ENCODE results near the gene ARID1A.

Gene ARID1A

GRCh38 chr1:26768755-26769154, 72.9 kb downstream of the ARID1A start:
- no peak for DNase-seq

- DNase-seq, result no peak
These were observed 75.4 kb downstream of the ARID1A start for GRCh38 chr1:26771285-26771642.

GRCh38 chr1:26771643-26772321, 76.0 kb downstream of the ARID1A start:
- no peak for DNase-seq

- no peak for DNase-seq
These were observed 76.9 kb downstream of the ARID1A start for GRCh38 chr1:26772687-26773086.

GRCh38 chr1:26774462-26774861, 78.6 kb downstream of the ARID1A start:
- no peak for DNase-seq

GRCh38 chr1:26775666-26776065, 79.9 kb downstream of the ARID1A start:
- DNase-seq, result no peak

- DNase-seq, result no peak
These were observed 83.4 kb downstream of the ARID1A start for GRCh38 chr1:26779098-26779668.

- DNase-seq, result no peak
These were observed 84.6 kb downstream of the ARID1A start for GRCh38 chr1:26780344-26780957.

GRCh38 chr1:26781206-26781825, 85.5 kb downstream of the ARID1A start:
- no peak for DNase-seq

- DNase-seq, result no peak
These were observed 86.9 kb downstream of the ARID1A start for GRCh38 chr1:26782521-26783212.

- DNase-seq, result no peak
These were observed 87.8 kb downstream of the ARID1A start for GRCh38 chr1:26783646-26784022.

- peak; percentile 30 for DNase-seq
These were observed 88.4 kb downstream of the ARID1A start for GRCh38 chr1:26784023-26784871.

GRCh38 chr1:26784886-26785285, 89.1 kb downstream of the ARID1A start:
- no peak for DNase-seq

GRCh38 chr1:26785611-26786436, 90.0 kb downstream of the ARID1A start:
- no peak for DNase-seq

- no peak for DNase-seq
These were observed 90.9 kb downstream of the ARID1A start for GRCh38 chr1:26786437-26787380.

- no peak for DNase-seq
These were observed 91.5 kb downstream of the ARID1A start for GRCh38 chr1:26787381-26787705.

- peak; percentile 71 for DNase-seq
These were observed 92.1 kb downstream of the ARID1A start, which contains the start of gene PIGV for GRCh38 chr1:26787706-26788514. Gene PIGV (plus strand): TSS chr1:26787950. CDS start chr1:26790816, 2,866 bp downstream.

- DNase-seq, result no peak
These were observed 92.6 kb downstream of the ARID1A start for GRCh38 chr1:26788515-26788785.

GRCh38 chr1:26788836-26789611, 93.2 kb downstream of the ARID1A start:
- DNase-seq, result peak; percentile 64
